GM18909 (cell line): ENCODE measurements around the gene DEFB123.
A peak's percentile ranks its signal among the peaks of the same experiment; 100 is the strongest.

Experiments
- ATAC-seq: cut with Tn5 transposase; IDR thresholded peaks from one replicate; pipeline ENCODE4 v1.9.1; 2021; ENCODE audit warnings: mild to moderate bottlenecking; ENCODE audit not compliant: unreplicated experiment, poor library complexity

The DEFB123 gene

GRCh38 chr20:31473331-31474096 lies 33.1 kb downstream of the DEFB123 start:
- ATAC-seq = peak; percentile 29

GRCh38 chr20:31474097-31474436 lies 33.6 kb downstream of the DEFB123 start:
- peak; percentile 73 for ATAC-seq

- ATAC-seq = no peak
Observed at GRCh38 chr20:31474758-31475427, 34.5 kb downstream of the DEFB123 start, which contains the start of the genes DEFB124 and REM1. Gene DEFB124, minus strand, starts transcription at chr20:31475127. Its CDS starts 2,114 bp downstream, at chr20:31473013. Gene REM1, plus strand, starts transcription at chr20:31475288. Its CDS starts 1,158 bp downstream, at chr20:31476446.

GRCh38 chr20:31475472-31476293 lies 35.3 kb downstream of the DEFB123 start:
- no peak for ATAC-seq

- no peak for ATAC-seq
Observed at GRCh38 chr20:31476294-31476585, 35.8 kb downstream of the DEFB123 start.

GRCh38 chr20:31476643-31477215 lies 36.3 kb downstream of the DEFB123 start:
- ATAC-seq = no peak

DNA sequence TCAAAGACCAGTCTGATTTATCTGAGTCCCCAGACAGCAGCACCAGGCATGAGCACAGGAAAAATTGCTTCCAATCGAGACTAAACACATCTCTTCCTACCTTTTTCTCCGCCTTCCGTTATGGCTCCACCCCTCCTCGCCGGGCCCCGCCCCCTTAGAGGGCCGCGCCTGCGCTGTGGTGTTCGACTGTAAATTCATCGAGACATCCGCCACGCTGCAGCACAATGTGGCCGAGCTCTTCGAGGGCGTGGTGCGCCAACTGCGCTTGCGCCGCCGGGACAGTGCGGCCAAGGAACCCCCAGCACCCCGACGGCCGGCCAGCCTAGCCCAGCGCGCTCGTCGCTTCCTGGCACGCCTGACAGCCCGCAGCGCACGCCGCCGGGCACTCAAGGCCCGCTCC lies 43.6 kb downstream of the DEFB123 start:
- no peak for ATAC-seq

- no peak for ATAC-seq
Observed at GRCh38 chr20:31485450-31486339, 45.3 kb downstream of the DEFB123 start.

DNA sequence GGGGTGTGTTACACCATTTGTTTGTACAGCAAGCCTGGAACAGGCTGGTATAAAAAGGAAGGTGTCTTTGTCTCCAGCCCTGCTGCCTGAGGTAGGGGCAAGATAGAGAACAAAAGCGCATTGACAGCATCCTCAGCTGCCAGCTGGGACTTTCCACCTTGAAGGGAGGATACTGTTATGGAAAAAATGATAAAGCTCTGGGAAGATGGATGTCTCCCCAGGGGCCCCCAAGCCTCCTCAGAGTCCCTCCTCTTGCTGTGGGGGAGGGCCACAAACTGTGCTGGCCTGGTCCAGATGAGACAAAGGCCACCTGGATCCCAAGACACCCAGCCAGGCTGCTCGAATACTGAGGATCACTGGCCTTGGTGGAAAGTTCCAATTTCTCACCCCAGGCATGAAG lies 47.7 kb downstream of the DEFB123 start:
- ATAC-seq = no peak

GRCh38 chr20:31489152-31489551 lies 48.7 kb downstream of the DEFB123 start:
- ATAC-seq = no peak

- ATAC-seq = no peak
Observed at GRCh38 chr20:31490752-31491151, 50.3 kb downstream of the DEFB123 start.

- no peak for ATAC-seq
Observed at GRCh38 chr20:31494131-31494530, 53.7 kb downstream of the DEFB123 start.

DNA sequence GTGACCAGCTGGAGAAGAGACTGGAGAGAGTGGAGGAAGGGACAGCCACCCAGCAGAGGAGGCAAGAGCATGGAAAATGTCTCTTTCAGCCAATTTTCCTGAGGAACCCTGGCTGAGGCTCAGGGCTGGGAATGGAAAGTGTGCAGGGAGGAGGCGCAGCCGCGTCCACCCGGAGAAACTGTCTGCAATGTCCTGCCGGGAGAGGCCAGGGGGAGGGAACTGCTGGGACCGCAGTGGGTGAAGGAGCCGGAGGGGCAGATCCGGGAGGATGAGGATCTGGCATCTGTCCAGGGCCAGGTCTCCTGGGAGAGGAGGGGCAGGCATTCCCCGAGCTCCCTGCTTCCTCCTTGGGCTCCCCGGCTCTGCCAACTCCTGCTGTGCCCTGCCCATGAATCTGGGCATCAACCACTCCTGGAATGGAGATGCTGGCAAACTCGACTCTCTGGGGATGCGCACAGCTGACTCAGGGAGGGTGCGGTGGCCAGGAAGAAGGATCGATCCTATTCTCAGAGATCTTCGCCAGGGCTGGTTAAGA lies 56.4 kb downstream of the DEFB123 start:
- no peak for ATAC-seq

GRCh38 chr20:31497838-31498540 lies 57.6 kb downstream of the DEFB123 start:
- no peak for ATAC-seq
